ENCODE data around the gene OR2T3.
"Not testable (repeated sequence)": the region's sequence is repeated elsewhere in the genome, so short reads cannot be mapped to it uniquely, and the experiment has no call there.

OR2T3 gene

DNA sequence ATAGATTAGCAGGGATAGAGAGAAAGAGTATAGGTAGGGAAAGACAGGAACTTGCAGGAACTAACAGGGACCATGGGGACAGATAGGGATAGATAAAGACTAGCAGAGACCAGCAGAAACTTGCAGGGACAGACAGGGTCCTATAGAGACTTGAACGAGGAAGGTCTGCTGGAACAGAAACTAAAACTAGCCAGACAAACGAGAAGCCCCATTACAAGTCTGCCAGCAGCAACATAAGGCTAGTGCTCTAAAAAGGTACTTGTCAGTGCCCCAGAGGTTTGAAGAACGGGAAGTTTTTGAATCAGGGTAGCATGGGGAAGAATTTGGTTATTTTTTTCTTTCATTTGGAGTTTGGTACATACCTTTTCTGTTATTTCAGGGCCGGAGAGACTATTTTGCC lies 41.0 kb upstream of the OR2T3 start:
- H3K23ac ChIP-seq (ENCODE audit: low read length in 2 of 2); H2AK5ac ChIP-seq (ENCODE audit: low read length, severe bottlenecking); H2AFZ ChIP-seq (ENCODE audit: low read depth, low read length): not testable (repeated sequence)

GRCh38 chr1:248433811-248434415 lies 39.2 kb upstream of the OR2T3 start:
- not testable (repeated sequence) for H3K27ac ChIP-seq (ENCODE audit: low read length, poor library complexity, severe bottlenecking); H2AFZ ChIP-seq (ENCODE audit: low read depth, low read length); H2BK120ac ChIP-seq (ENCODE audit: low read depth, low read length); DNase-seq; H3K14ac ChIP-seq (ENCODE audit: low read length in 2 of 2); H3K27me3 ChIP-seq (ENCODE audit: control insufficient read depth in 1 of 2, insufficient read depth in 1 of 2, low read length in 2 of 2); H3K4ac ChIP-seq (ENCODE audit: low read depth in 1 of 2, low read length in 2 of 2); H2AK5ac ChIP-seq (ENCODE audit: low read length, severe bottlenecking); H4K91ac ChIP-seq (ENCODE audit: low read length); H2BK12ac ChIP-seq (ENCODE audit: low read length in 2 of 2); H4K8ac ChIP-seq (ENCODE audit: low read length); H3K9ac ChIP-seq (ENCODE audit: low read length); H3K4me2 ChIP-seq (ENCODE audit: low read length, poor library complexity, severe bottlenecking); H3K23ac ChIP-seq (ENCODE audit: low read length in 2 of 2); H3K79me1 ChIP-seq (replicated peaks; ENCODE audit: low read length, poor library complexity, severe bottlenecking); H3K36me3 ChIP-seq (ENCODE audit: control insufficient read depth in 1 of 2, insufficient read depth in 2 of 2, low read depth in 1 of 2, low read length in 2 of 2); H3K4me3 ChIP-seq (ENCODE audit: insufficient read depth in 1 of 2, low read depth in 1 of 2, low read length in 2 of 2); H3K18ac ChIP-seq (ENCODE audit: low read depth in 1 of 2, low read length in 2 of 2); H2BK15ac ChIP-seq (ENCODE audit: low read depth, poor library complexity, severe bottlenecking); H3K9me3 ChIP-seq (ENCODE audit: control insufficient read depth, low read length); H2BK5ac ChIP-seq (ENCODE audit: low read depth, low read length, poor library complexity, severe bottlenecking); H3K4me1 ChIP-seq (ENCODE audit: control insufficient read depth, insufficient read depth, low read depth, low read length)
- WGBS = 93% methylated on average over 28 of the region's 38 CpGs

More for the DNA sequence above, 41.0 kb upstream of the OR2T3 start:
- WGBS = 55% methylated on average over 4 of the region's 4 CpGs
- not testable (repeated sequence) for H2BK12ac ChIP-seq (ENCODE audit: low read length in 2 of 2); H4K8ac ChIP-seq (ENCODE audit: low read length); H3K4me3 ChIP-seq (ENCODE audit: insufficient read depth in 1 of 2, low read depth in 1 of 2, low read length in 2 of 2); H3K9me3 ChIP-seq (ENCODE audit: control insufficient read depth, low read length); H3K36me3 ChIP-seq (ENCODE audit: control insufficient read depth in 1 of 2, insufficient read depth in 2 of 2, low read depth in 1 of 2, low read length in 2 of 2); H2BK5ac ChIP-seq (ENCODE audit: low read depth, low read length, poor library complexity, severe bottlenecking); H3K14ac ChIP-seq (ENCODE audit: low read length in 2 of 2); H3K4me2 ChIP-seq (ENCODE audit: low read length, poor library complexity, severe bottlenecking); H4K91ac ChIP-seq (ENCODE audit: low read length); H3K4ac ChIP-seq (ENCODE audit: low read depth in 1 of 2, low read length in 2 of 2); H2BK15ac ChIP-seq (ENCODE audit: low read depth, poor library complexity, severe bottlenecking); H3K27me3 ChIP-seq (ENCODE audit: control insufficient read depth in 1 of 2, insufficient read depth in 1 of 2, low read length in 2 of 2); H3K79me1 ChIP-seq (replicated peaks; ENCODE audit: low read length, poor library complexity, severe bottlenecking); H3K18ac ChIP-seq (ENCODE audit: low read depth in 1 of 2, low read length in 2 of 2); H2BK120ac ChIP-seq (ENCODE audit: low read depth, low read length); H3K27ac ChIP-seq (ENCODE audit: low read length, poor library complexity, severe bottlenecking); DNase-seq; H3K4me1 ChIP-seq (ENCODE audit: control insufficient read depth, insufficient read depth, low read depth, low read length); H3K9ac ChIP-seq (ENCODE audit: low read length)

DNA sequence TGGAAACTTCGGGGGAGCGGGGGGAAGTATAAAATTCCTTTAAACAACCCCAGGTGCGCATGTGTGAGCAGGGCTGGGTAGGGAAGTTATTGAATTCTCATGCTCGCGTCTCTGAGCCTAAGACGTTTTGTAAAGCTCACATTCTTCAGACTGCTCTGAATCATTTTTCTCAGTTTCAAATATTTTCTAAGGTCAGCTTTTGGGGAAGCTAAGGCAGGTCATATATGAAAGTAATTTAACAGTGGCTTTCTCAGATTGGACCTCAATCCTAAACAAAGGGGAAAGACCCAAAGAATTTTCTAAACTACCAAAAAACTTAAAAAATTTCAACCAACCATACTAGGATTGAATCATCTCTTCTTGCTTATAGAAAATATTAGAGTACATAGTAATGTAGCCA lies 38.2 kb upstream of the OR2T3 start:
- H3K4me3 ChIP-seq (ENCODE audit: insufficient read depth in 1 of 2, low read depth in 1 of 2, low read length in 2 of 2); H3K23ac ChIP-seq (ENCODE audit: low read length in 2 of 2); H3K9me3 ChIP-seq (ENCODE audit: control insufficient read depth, low read length); H4K91ac ChIP-seq (ENCODE audit: low read length); H3K4ac ChIP-seq (ENCODE audit: low read depth in 1 of 2, low read length in 2 of 2); H2BK15ac ChIP-seq (ENCODE audit: low read depth, poor library complexity, severe bottlenecking); H3K4me2 ChIP-seq (ENCODE audit: low read length, poor library complexity, severe bottlenecking); H3K36me3 ChIP-seq (ENCODE audit: control insufficient read depth in 1 of 2, insufficient read depth in 2 of 2, low read depth in 1 of 2, low read length in 2 of 2); H3K27ac ChIP-seq (ENCODE audit: low read length, poor library complexity, severe bottlenecking); H3K79me1 ChIP-seq (replicated peaks; ENCODE audit: low read length, poor library complexity, severe bottlenecking); H2AFZ ChIP-seq (ENCODE audit: low read depth, low read length); H3K18ac ChIP-seq (ENCODE audit: low read depth in 1 of 2, low read length in 2 of 2); H2BK120ac ChIP-seq (ENCODE audit: low read depth, low read length); H3K4me1 ChIP-seq (ENCODE audit: control insufficient read depth, insufficient read depth, low read depth, low read length); H3K9ac ChIP-seq (ENCODE audit: low read length); H2AK5ac ChIP-seq (ENCODE audit: low read length, severe bottlenecking); H2BK12ac ChIP-seq (ENCODE audit: low read length in 2 of 2); H4K8ac ChIP-seq (ENCODE audit: low read length); H3K27me3 ChIP-seq (ENCODE audit: control insufficient read depth in 1 of 2, insufficient read depth in 1 of 2, low read length in 2 of 2); H2BK5ac ChIP-seq (ENCODE audit: low read depth, low read length, poor library complexity, severe bottlenecking); DNase-seq; H3K14ac ChIP-seq (ENCODE audit: low read length in 2 of 2): not testable (repeated sequence)
- no CpG with 5 or more reads among the region's 6 CpGs for WGBS

DNA sequence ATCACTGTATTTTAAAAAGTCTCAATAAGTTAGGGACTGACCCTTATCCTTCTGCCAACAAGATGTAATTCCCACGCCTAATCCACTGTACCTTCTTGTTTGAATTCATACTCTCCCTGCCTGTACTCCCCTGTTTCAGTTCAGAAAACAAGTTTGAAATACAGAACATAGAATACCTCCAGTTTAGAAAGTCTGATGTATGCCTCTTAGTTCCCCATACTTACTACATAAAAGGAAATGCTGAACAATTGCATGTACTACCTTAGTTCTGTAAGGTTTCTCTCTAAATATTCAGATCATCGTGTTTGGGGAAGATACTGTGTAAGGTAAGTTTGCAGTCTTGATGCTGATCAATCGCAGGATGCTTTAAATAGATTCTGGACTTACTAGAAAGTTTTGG lies 36.8 kb upstream of the OR2T3 start:
- not testable (repeated sequence) for H3K23ac ChIP-seq (ENCODE audit: low read length in 2 of 2); H3K79me1 ChIP-seq (replicated peaks; ENCODE audit: low read length, poor library complexity, severe bottlenecking); H3K9me3 ChIP-seq (ENCODE audit: control insufficient read depth, low read length); H2AFZ ChIP-seq (ENCODE audit: low read depth, low read length); H3K4me3 ChIP-seq (ENCODE audit: insufficient read depth in 1 of 2, low read depth in 1 of 2, low read length in 2 of 2); H3K27me3 ChIP-seq (ENCODE audit: control insufficient read depth in 1 of 2, insufficient read depth in 1 of 2, low read length in 2 of 2); H2BK5ac ChIP-seq (ENCODE audit: low read depth, low read length, poor library complexity, severe bottlenecking); H3K14ac ChIP-seq (ENCODE audit: low read length in 2 of 2); H2BK120ac ChIP-seq (ENCODE audit: low read depth, low read length); H2BK15ac ChIP-seq (ENCODE audit: low read depth, poor library complexity, severe bottlenecking); H3K36me3 ChIP-seq (ENCODE audit: control insufficient read depth in 1 of 2, insufficient read depth in 2 of 2, low read depth in 1 of 2, low read length in 2 of 2); DNase-seq; H2BK12ac ChIP-seq (ENCODE audit: low read length in 2 of 2); H3K27ac ChIP-seq (ENCODE audit: low read length, poor library complexity, severe bottlenecking); H4K91ac ChIP-seq (ENCODE audit: low read length); H3K9ac ChIP-seq (ENCODE audit: low read length); H2AK5ac ChIP-seq (ENCODE audit: low read length, severe bottlenecking); H3K18ac ChIP-seq (ENCODE audit: low read depth in 1 of 2, low read length in 2 of 2); H3K4me2 ChIP-seq (ENCODE audit: low read length, poor library complexity, severe bottlenecking); H4K8ac ChIP-seq (ENCODE audit: low read length); H3K4ac ChIP-seq (ENCODE audit: low read depth in 1 of 2, low read length in 2 of 2); H3K4me1 ChIP-seq (ENCODE audit: control insufficient read depth, insufficient read depth, low read depth, low read length)
- 49% methylated on average over 3 of the region's 3 CpGs for WGBS
